Endothelial cell of umbilical vein (primary cell): ENCODE results near the gene APIP. TPM values are rescaled to one million over a fixed set of nuclear protein-coding genes. Genes with fewer than 3 reads are reported as not detected.

Source experiments
- BruUV-seq: library from RNA; stranded (reverse); fragments of 400-500 nt; replicated peaks from 2 replicates; lab custom pipeline; 2021; lab: Mats Ljungman, UMichigan
- CTCF ChIA-PET: fragments of 300-600, 350-600 bp; sonication (Branson Sonifier 250); formaldehyde crosslinking; loops from one replicate; lab custom pipeline; 2021; ENCODE audit warnings: antibody characterized with exemption, inconsistent platforms; lab: Charles Lee
- POLR2A ChIA-PET: fragments of 300-600, 350-600 bp; sonication (Branson Sonifier 250); formaldehyde crosslinking; loops from one replicate; lab custom pipeline; 2021; ENCODE audit warnings: antibody characterized with exemption, inconsistent platforms; lab: Charles Lee
- DNase-seq: peaks from one replicate; pipeline ENCODE4 v3.0.0-alpha.2; 2011; ENCODE audit warnings: low read depth, low spot score
- FAIRE-seq: peaks from 2 replicates; lab custom pipeline; 2011; peaks lifted over from hg19 to GRCh38; lab: Jason Lieb, UNC
- H2AFZ ChIP-seq: 2 replicates; pipeline ENCODE4 v1.6.0; 2012; ENCODE audit warnings: low read depth, low read length, control low read depth, inconsistent platforms
- H3K27ac ChIP-seq: 2 replicates; pipeline ENCODE4 v1.5.1; 2011; ENCODE audit warnings: low read depth, mild to moderate bottlenecking, control low read depth, low read length, moderate library complexity; ENCODE audit not compliant: insufficient read depth
- H3K27me3 ChIP-seq, 2 experiments: 2 replicates each; pipeline versions ENCODE4 v1.6.0 to v1.6.1; 2011; ENCODE audit warnings: low read length in 2 of 2, mixed read lengths in 1 of 2; ENCODE audit not compliant: control insufficient read depth in 2 of 2, insufficient read depth in 2 of 2
- H3K36me3 ChIP-seq, 2 experiments: 2 replicates in 1 of 2; 3 replicates in 1 of 2; pipeline ENCODE4 v1.5.1; 2011; ENCODE audit warnings: low read length in 2 of 2, mild to moderate bottlenecking in 1 of 2, moderate library complexity in 1 of 2; ENCODE audit not compliant: control insufficient read depth in 2 of 2, insufficient read depth in 2 of 2; ENCODE audit errors: extremely low read depth in 1 of 2
- H3K4me1 ChIP-seq: 3 replicates; pipeline ENCODE4 v1.5.1; 2011; ENCODE audit warnings: mild to moderate bottlenecking, low read length; ENCODE audit not compliant: control insufficient read depth, insufficient read depth; ENCODE audit errors: extremely low read depth
- H3K4me2 ChIP-seq: 2 replicates; pipeline ENCODE4 v1.6.1; 2011; ENCODE audit warnings: low read length, control low read depth, mixed read lengths; ENCODE audit not compliant: insufficient read depth
- H3K4me3 ChIP-seq, 3 experiments: fragments of 200-600 bp in 1 of 3; sonication (generic), shearing (Covaris generic) in 1 of 3; replicated peaks in 1 of 3; 2 replicates each; pipeline ENCODE4 v1.5.1; 2011 to 2016; ENCODE audit warnings: control low read depth in 3 of 3, low read length in 3 of 3, mild to moderate bottlenecking in 2 of 3, inconsistent platforms in 1 of 3, low read depth in 1 of 3, moderate library complexity in 1 of 3; ENCODE audit not compliant: insufficient read depth in 1 of 3
- H3K79me2 ChIP-seq: 2 replicates; pipeline ENCODE4 v1.6.0; 2012; ENCODE audit warnings: low read length, inconsistent platforms; ENCODE audit not compliant: control insufficient read depth, insufficient read depth
- H3K9ac ChIP-seq: replicated peaks from 2 replicates; pipeline ENCODE3; 2011; ENCODE audit warnings: low read length, control low read depth; ENCODE audit not compliant: insufficient read depth; ENCODE audit errors: extremely low read depth
- H3K9me1 ChIP-seq: replicated peaks from 3 replicates; pipeline ENCODE4 v1.6.0; 2011; ENCODE audit warnings: mild to moderate bottlenecking, low read length; ENCODE audit not compliant: control insufficient read depth, insufficient read depth; ENCODE audit errors: extremely low read depth
- H3K9me3 ChIP-seq: replicated peaks from 2 replicates; pipeline ENCODE4 v1.5.1; 2012; ENCODE audit warnings: low read length, inconsistent platforms; ENCODE audit not compliant: control insufficient read depth, insufficient read depth
- H4K20me1 ChIP-seq: replicated peaks from 2 replicates; pipeline ENCODE3; 2011; ENCODE audit warnings: mild to moderate bottlenecking, low read length; ENCODE audit not compliant: control insufficient read depth, insufficient read depth; ENCODE audit errors: extremely low read depth
- FOS ChIP-seq: IDR thresholded peaks from 2 replicates; pipeline ENCODE4 v1.6.1; 2011; ENCODE audit warnings: mild to moderate bottlenecking, low read length, moderate library complexity, borderline replicate concordance; ENCODE audit not compliant: insufficient read depth
- JUN ChIP-seq: IDR thresholded peaks from 2 replicates; pipeline ENCODE4 v1.6.1; 2011; ENCODE audit warnings: borderline replicate concordance, low read depth; ENCODE audit not compliant: insufficient read length, insufficient read depth
- MAX ChIP-seq: IDR thresholded peaks from 2 replicates; pipeline ENCODE4 v1.6.1; 2011; ENCODE audit not compliant: insufficient read depth, insufficient read length
- MYC ChIP-seq: IDR thresholded peaks from one replicate; pipeline ENCODE4 v1.6.1; 2011; ENCODE audit warnings: mild to moderate bottlenecking, low read depth, low read length
- POLR2A ChIP-seq: IDR thresholded peaks from 2 replicates; pipeline ENCODE4 v1.6.1; 2012; ENCODE audit warnings: low read depth, mild to moderate bottlenecking, control low read depth, low read length
- POLR2AphosphoS5 ChIP-seq: IDR thresholded peaks from 2 replicates; pipeline ENCODE4 v1.6.1; 2012; ENCODE audit warnings: low read depth, mild to moderate bottlenecking, control low read depth, low read length, moderate library complexity; ENCODE audit not compliant: insufficient read depth
- dilution Hi-C: fragments of 300-500 bp; cut with MboI; formaldehyde crosslinking; loops from one replicate; pipeline ENCODE4 v1.15.0; 2019; ENCODE audit warnings: low sequenced_read_pairs; ENCODE audit not compliant: extremely low pct_ligation_motif_present
- intact Hi-C: fragments of 100-400 bp; cut with micrococcal nuclease; formaldehyde crosslinking; loops from one replicate; pipeline ENCODE4 v1.10.0; 2022
- polyA plus RNA-seq, 4 experiments: library from polyadenylated mRNA; depleted of rRNA in 3 of 4; stranded (reverse) in 3 of 4; unstranded in 1 of 4; fragments of >200 nt; gene quantifications; 2 replicates each; pipeline versions ENCODE4 v1.2.1 to v1.2.3, GENCODE V29; 2011 to 2012; ENCODE audit warnings: missing spikeins in 1 of 4
- total RNA-seq: library from RNA; stranded (reverse); gene quantifications from 2 replicates; pipeline ENCODE4 v1.2.3, GENCODE V29; 2021
- TF ChIP-seq, protein P1 (sequence below), 2 donors: IDR thresholded peaks; 1 replicate in 1 of 2; 2 replicates in 1 of 2; pipeline ENCODE4 v1.5.1; 2011; ENCODE audit warnings: low read length in 2 of 2, mild to moderate bottlenecking in 2 of 2, moderate library complexity in 2 of 2, control low read depth in 1 of 2, inconsistent platforms in 1 of 2, low read depth in 1 of 2; ENCODE audit not compliant: insufficient read depth in 1 of 2; ENCODE audit errors: extremely low read depth in 1 of 2

Gene APIP
- total and polyA plus RNA-seq, 2 donors (not counting 3 experiments of a cell fraction or from before 2014, with no cell fraction given) = 10.0 to 26.9 TPM

DNA sequence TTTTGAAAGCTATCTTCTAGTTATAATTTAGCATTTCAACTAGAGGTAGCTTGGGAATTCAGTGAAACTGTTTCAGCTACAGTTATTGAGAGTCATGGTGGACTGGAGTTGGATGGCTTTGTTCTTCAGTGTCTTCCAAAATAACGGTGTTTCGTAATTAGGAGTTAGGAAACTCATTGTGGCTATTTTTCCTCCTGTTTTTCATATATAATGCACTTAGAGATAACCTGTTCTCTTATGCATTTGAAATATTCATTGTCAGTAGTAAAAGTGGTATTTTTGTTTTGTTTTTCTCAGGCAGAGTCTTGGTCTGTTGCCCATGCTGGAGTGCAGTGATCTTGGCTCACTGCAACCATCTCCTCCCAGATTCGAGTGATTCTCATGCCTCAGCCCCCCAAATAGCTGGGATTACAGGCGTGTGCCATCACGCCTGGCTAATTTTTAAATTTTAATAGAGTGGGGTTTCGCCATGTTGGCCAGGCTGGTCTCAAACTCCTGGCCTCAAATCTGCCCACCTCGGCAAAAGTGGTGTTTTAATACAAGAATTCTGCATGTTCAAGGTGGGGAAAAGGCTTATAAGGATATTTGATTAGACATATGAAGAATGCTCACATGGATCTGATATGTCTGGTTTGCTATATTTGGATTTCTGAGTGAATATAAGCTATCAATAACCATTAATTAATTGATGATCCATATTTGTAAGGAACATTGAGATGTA, 12.9 kb upstream of the APIP start:
- no TSS peak for BruUV-seq
- Histone ChIP-seq H3K79me2 (peaks cover 18% of the 10 kb centered on the region), H3K4me2 (no peak overlapping the region), H3K9me3 (no peaks in the 10 kb centered on the region), H4K20me1 (no peaks in the 10 kb centered on the region), H3K9me1 (no peaks in the 10 kb centered on the region), H3K9ac (no peak overlapping the region), H3K4me3 (no peak overlapping the region), H3K27ac (no peak overlapping the region), H2AFZ (no peak overlapping the region), H3K27me3 (no peaks in the 10 kb centered on the region), H3K4me1 (peaks cover 5% of the 10 kb centered on the region), H3K36me3 (peaks cover 0 to 3% of the 10 kb centered on the region in 2 experiments)
- ChIA-PET CTCF (interaction anchor here (0.9 to 4.9 kb wide), 2 partner anchors 10 to 463 kb away, joined by 3 to 124 read pairs; no protein-coding TSS in a partner anchor), POLR2A (no interaction called here)
- TF ChIP-seq MYC (no peak), POLR2AphosphoS5 (no peak), MAX (no peak), FOS (no peak), POLR2A (no peak), JUN (no peak)
- TF ChIP-seq, protein P1, sequence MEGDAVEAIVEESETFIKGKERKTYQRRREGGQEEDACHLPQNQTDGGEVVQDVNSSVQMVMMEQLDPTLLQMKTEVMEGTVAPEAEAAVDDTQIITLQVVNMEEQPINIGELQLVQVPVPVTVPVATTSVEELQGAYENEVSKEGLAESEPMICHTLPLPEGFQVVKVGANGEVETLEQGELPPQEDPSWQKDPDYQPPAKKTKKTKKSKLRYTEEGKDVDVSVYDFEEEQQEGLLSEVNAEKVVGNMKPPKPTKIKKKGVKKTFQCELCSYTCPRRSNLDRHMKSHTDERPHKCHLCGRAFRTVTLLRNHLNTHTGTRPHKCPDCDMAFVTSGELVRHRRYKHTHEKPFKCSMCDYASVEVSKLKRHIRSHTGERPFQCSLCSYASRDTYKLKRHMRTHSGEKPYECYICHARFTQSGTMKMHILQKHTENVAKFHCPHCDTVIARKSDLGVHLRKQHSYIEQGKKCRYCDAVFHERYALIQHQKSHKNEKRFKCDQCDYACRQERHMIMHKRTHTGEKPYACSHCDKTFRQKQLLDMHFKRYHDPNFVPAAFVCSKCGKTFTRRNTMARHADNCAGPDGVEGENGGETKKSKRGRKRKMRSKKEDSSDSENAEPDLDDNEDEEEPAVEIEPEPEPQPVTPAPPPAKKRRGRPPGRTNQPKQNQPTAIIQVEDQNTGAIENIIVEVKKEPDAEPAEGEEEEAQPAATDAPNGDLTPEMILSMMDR (IDR thresholded peaks at IDR 0.05; ENCODE audit: extremely low read depth in 1 of 2, insufficient read depth in 1 of 2, low read depth in 1 of 2, low read length in 2 of 2) = no peak
- DNase-seq (no peak), FAIRE-seq (no peak)
- intact Hi-C loops = loop anchor here (5.0 to 10.0 kb wide), 4 partner anchors 68 to 1336 kb away; no protein-coding TSS in a partner anchor
- dilution Hi-C loops = no loop called here
